Measurements from ENCODE around the gene CPNE7.
"Not testable (repeated sequence)": the region's sequence is repeated elsewhere in the genome, so short reads cannot be mapped to it uniquely, and the experiment has no call there.

CPNE7 gene

DNA sequence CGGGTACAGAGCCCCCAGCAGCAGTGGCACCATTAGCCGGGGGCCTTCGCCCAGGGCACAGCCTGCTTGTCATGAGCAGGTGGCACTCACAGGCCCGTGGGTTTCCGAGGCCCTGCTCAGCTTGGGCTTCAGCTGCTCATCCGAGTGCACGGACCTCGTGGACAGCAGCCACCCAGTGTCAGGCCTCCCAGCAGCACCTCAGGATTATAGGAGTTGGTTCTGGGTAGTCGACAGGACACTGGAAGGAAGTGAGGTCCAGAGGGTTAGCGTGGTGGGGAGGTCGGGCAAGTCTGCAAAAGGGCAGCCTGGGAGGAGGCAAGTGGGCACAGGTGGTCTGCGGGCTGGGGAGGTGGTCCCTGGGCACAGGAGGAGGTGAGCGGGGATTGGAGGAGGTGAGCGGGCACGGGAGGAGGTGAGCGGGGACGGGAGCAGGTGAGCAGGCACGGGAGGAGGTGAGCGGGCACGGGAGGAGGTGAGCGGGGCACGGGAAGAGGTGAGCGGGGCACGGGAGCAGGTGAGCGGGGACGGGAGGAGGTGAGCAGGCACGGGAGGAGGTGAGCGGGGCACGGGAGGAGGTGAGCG is 5.1 kb upstream of the CPNE7 start:
- Histone ChIP-seq H3K4me2 (ENCODE audit: low read length) (no peak overlapping the region), H2AFZ (no peak overlapping the region), H3K9ac (no peak overlapping the region), H3K9me3 (ENCODE audit: control insufficient read depth, low read length) (no peaks in the 10 kb centered on the region), H3K4me3 (ENCODE audit: low read depth, low read length) (no peak overlapping the region), H3K36me3 (ENCODE audit: control insufficient read depth, insufficient read depth, low read length) (no peaks in the 10 kb centered on the region), H3K79me2 (no peaks in the 10 kb centered on the region), H3K27ac (no peak overlapping the region), H3K4me1 (peaks cover 22% of the 10 kb centered on the region), H3K27me3 (ENCODE audit: control insufficient read depth, insufficient read depth, low read length) (no peaks in the 10 kb centered on the region)
- TF ChIP-seq, protein P1, sequence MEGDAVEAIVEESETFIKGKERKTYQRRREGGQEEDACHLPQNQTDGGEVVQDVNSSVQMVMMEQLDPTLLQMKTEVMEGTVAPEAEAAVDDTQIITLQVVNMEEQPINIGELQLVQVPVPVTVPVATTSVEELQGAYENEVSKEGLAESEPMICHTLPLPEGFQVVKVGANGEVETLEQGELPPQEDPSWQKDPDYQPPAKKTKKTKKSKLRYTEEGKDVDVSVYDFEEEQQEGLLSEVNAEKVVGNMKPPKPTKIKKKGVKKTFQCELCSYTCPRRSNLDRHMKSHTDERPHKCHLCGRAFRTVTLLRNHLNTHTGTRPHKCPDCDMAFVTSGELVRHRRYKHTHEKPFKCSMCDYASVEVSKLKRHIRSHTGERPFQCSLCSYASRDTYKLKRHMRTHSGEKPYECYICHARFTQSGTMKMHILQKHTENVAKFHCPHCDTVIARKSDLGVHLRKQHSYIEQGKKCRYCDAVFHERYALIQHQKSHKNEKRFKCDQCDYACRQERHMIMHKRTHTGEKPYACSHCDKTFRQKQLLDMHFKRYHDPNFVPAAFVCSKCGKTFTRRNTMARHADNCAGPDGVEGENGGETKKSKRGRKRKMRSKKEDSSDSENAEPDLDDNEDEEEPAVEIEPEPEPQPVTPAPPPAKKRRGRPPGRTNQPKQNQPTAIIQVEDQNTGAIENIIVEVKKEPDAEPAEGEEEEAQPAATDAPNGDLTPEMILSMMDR (IDR thresholded peaks at IDR 0.05): no peak

DNA sequence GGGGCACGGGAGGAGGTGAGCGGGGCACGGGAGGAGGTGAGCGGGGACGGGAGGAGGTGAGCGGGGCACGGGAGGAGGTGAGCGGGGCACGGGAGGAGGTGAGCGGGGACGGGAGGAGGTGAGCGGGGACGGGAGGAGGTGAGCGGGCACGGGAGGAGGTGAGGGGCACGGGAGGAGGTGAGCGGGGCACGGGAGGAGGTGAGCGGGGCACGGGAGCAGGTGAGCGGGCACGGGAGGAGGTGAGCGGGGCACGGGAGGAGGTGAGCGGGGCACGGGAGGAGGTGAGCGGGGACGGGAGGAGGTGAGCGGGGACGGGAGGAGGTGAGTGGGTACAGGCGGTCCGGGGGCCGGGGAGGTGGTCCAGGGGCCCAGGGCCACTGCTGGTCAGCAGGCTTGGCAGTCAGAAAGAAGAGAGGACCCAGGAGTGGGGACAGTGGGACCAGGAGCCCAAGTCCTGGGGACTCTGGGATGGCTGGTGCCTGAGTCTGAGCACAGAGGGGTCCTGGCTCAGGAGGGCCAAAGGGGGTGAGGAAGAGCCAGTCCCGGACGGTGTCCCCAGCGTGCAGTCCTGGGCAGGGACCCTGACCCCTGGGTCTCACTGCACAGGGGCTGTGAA is 4.5 kb upstream of the CPNE7 start:
- H3K4me1 ChIP-seq: peaks cover 16% of the 10 kb centered on the region
- not testable (repeated sequence) for H3K27ac ChIP-seq; H3K9me3 ChIP-seq (ENCODE audit: control insufficient read depth, low read length); H3K4me3 ChIP-seq (ENCODE audit: low read depth, low read length); H3K27me3 ChIP-seq (ENCODE audit: control insufficient read depth, insufficient read depth, low read length); H3K36me3 ChIP-seq (ENCODE audit: control insufficient read depth, insufficient read depth, low read length); H3K4me2 ChIP-seq (ENCODE audit: low read length); H3K9ac ChIP-seq; H2AFZ ChIP-seq; H3K79me2 ChIP-seq

DNA sequence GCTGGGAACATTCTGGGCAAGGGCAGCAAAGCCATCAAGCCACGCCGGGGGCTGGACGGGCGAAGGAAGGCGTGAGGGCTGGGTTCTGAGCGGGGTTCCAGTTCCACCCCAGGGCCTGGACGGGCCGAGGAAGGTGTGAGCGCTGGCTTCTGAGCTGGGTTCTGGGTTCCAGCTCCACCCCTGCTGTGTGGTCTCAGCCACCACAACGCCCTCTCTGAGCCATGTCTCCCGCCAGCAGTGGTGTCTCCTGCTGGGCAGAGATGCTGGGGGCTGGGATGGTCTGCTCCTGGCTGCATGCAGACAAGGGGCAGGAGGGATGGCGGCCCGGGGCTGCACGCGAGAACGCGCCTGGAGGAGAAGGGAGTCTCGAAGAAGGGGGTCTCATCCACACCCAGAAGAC is 3.9 kb upstream of the CPNE7 start:
- peak overlapping the region; percentile 58 for H3K27ac ChIP-seq
- H3K27me3 ChIP-seq (ENCODE audit: control insufficient read depth, insufficient read depth, low read length): no peaks in the 10 kb centered on the region
- H2AFZ ChIP-seq: no peak overlapping the region
- H3K9ac ChIP-seq: no peak overlapping the region
- no peaks in the 10 kb centered on the region for H3K9me3 ChIP-seq (ENCODE audit: control insufficient read depth, low read length)
- H3K79me2 ChIP-seq: no peaks in the 10 kb centered on the region
- TF ChIP-seq, protein P1 (IDR thresholded peaks at IDR 0.05): no peak
- H3K36me3 ChIP-seq (ENCODE audit: control insufficient read depth, insufficient read depth, low read length): no peaks in the 10 kb centered on the region
- H3K4me2 ChIP-seq (ENCODE audit: low read length): peak overlapping the region; percentile 47
- peaks cover 16% of the 10 kb centered on the region for H3K4me1 ChIP-seq
- no peak overlapping the region for H3K4me3 ChIP-seq (ENCODE audit: low read depth, low read length)

DNA sequence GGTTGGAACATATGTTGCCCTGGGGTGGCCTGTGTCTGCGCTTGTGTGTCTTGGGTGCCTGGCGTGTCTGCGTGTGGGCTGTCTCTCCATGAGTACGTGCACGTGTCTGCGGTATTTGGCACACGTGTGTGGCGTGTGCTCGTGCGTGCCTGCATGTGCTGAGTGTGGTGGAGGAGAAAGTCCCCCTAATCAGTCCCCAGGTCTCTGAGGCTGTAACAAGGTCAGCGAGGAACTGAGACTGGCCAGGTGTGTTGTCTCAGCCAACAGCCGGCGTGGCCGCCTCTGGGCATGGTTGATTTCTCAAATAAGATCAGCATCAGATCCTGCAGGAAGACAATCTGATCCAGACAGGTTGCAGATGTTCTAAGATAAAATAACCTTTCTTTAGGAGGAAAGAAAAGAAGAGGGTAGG is 3.5 kb upstream of the CPNE7 start:
- peak overlapping the region; percentile 21 for H2AFZ ChIP-seq
- no peaks in the 10 kb centered on the region for H3K27me3 ChIP-seq (ENCODE audit: control insufficient read depth, insufficient read depth, low read length)
- H3K36me3 ChIP-seq (ENCODE audit: control insufficient read depth, insufficient read depth, low read length): no peaks in the 10 kb centered on the region
- H3K9ac ChIP-seq: no peak overlapping the region
- H3K4me1 ChIP-seq: peaks cover 16% of the 10 kb centered on the region
- H3K4me3 ChIP-seq (ENCODE audit: low read depth, low read length): no peak overlapping the region
- H3K4me2 ChIP-seq (ENCODE audit: low read length): peak overlapping the region; percentile 47
- H3K9me3 ChIP-seq (ENCODE audit: control insufficient read depth, low read length): no peaks in the 10 kb centered on the region
- peak overlapping the region; percentile 58 for H3K27ac ChIP-seq
- TF ChIP-seq, protein P1 (IDR thresholded peaks at IDR 0.05): no peak
- H3K79me2 ChIP-seq: no peaks in the 10 kb centered on the region

DNA sequence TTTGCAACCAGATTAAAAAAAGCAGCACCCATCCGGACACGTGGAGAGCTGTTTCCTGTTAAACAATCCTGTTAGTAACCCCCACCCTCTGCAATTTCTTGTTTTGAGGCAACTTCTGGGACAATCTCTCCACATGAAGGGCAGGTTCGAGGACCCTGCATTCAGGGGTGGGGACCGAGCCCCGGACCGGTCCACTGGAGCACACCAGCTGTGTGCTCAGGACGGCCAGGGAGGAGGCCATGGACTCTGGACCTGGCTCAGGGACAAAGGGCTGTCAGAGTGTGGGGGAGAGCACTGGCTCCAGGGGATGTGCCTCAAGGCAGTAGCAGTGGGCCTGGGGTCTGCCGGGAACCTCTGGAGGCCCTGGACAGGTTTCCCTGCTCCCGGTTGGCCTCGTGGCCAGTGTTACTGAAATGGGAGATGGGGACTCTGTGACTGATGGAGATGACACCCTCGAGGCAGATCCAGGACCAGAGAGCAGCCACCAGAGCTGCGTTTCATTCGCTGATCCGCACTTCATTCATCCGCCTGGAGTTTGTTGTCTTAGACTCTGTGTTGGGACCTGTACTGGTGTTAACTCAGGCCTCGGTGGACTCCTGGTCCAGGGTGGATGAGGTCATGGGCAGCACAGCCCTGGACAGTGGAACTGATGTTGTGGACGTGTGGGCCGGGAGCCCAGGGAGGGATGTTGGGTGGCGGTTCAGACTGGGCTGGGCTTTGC is 2.9 kb upstream of the CPNE7 start:
- Histone ChIP-seq H3K4me3 (ENCODE audit: low read depth, low read length) (no peak overlapping the region), H3K36me3 (ENCODE audit: control insufficient read depth, insufficient read depth, low read length) (no peaks in the 10 kb centered on the region), H3K4me1 (peaks cover 16% of the 10 kb centered on the region), H2AFZ (peak overlapping the region; percentile 21), H3K9ac (no peak overlapping the region), H3K9me3 (ENCODE audit: control insufficient read depth, low read length) (no peaks in the 10 kb centered on the region), H3K79me2 (no peaks in the 10 kb centered on the region), H3K27me3 (ENCODE audit: control insufficient read depth, insufficient read depth, low read length) (no peaks in the 10 kb centered on the region), H3K4me2 (ENCODE audit: low read length) (peak overlapping the region; percentile 47), H3K27ac (peak overlapping the region; percentile 58)
- TF ChIP-seq, protein P1 (IDR thresholded peaks at IDR 0.05): no peak
